ENCODE measurements around the gene PALM2AKAP2. TPM values are rescaled to one million over a fixed set of nuclear protein-coding genes. Genes with fewer than 3 reads are reported as not detected.

PALM2AKAP2 gene
- total RNA-seq, 2 experiments from 2014 or later, result not detected

DNA sequence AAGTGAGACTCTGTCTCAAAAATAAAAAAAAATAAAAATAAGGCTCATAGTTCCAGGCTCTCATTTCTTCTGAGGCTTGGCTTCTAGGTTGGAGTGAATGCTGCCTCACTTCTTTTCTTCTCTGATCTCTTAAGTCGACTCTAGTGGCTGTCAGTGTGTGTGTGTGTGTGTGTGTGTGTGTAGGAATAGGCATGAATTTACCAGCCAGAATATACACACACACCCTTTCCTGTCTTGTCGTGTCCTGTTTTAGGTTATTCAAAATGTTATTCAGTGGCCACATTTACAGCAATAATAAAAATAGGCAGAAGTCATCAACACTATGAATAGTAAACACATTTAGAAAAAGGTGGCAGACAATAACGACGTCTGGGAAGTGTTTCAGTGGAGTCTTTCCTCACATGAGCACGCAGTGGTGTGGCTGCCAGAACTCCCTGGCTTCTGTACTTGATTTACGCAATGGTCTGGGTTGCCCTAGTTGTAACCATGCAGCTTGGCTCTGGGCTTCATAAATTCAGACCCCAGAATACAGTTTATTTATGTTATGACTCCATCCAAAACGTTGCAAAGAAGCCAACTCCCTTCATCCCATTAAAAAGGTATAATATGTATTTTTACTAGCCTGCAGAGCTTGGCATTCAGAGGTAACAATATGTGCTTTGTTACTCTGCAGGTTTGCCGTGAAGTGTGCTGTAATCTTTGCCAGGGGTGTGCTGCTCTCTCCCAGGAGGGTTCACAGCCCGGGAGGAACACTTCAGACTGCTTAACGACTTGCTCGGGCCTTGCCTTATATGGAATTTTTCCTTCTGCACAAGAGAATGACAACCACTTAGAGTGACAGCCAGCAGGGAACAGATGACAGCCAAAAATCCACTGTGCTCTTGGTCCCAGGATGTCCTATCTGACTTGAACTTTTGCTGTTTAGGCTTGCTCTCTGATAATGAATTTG, 34.4 kb upstream of the PALM2AKAP2 start:
- TF ChIP-seq CTCF (conservative IDR thresholded peaks at IDR 0.05; ENCODE audit: low read length) (no peak), EZH2phosphoT487 (IDR thresholded peaks at IDR 0.05; ENCODE audit: borderline replicate concordance, low read depth, low read length) (no peak)
- H3K9me3 ChIP-seq (ENCODE audit: low read length), result no peaks in the 10 kb centered on the region
- ChIA-PET POLR2A (no interaction called here), CTCF (ENCODE audit: unreplicated experiment) (interaction anchor here (0.6 kb wide), 1 partner anchor 34 kb away, joined by 3 read pairs; no protein-coding TSS in a partner anchor)
- H3K36me3 ChIP-seq (ENCODE audit: insufficient read depth, low read length), result no peaks in the 10 kb centered on the region
- no peak overlapping the region for H2AFZ ChIP-seq (ENCODE audit: low read length)
- H4K20me1 ChIP-seq (ENCODE audit: insufficient read depth, low read length), result no peaks in the 10 kb centered on the region
- no peak overlapping the region for H3K27ac ChIP-seq (ENCODE audit: low read depth, low read length, poor library complexity, severe bottlenecking)
- no peaks in the 10 kb centered on the region for H3K79me2 ChIP-seq (ENCODE audit: insufficient read depth, low read depth, low read length)
- no peaks in the 10 kb centered on the region for H3K9me2 ChIP-seq (ENCODE audit: insufficient read depth, low read length)
- no TSS peak for BruUV-seq (replicated peaks)
- intact Hi-C loops (cut with micrococcal nuclease; ENCODE audit: unreplicated experiment), result no loop called here
- H3K4me3 ChIP-seq (ENCODE audit: low read depth, low read length, poor library complexity, severe bottlenecking), result no peak overlapping the region
- no peak for DNase-seq (ENCODE audit: low spot score)
- H3K4me1 ChIP-seq (ENCODE audit: insufficient read depth, low read length, poor library complexity, severe bottlenecking), result no peaks in the 10 kb centered on the region
- H3K4me2 ChIP-seq (ENCODE audit: low read length), result no peak overlapping the region

DNA sequence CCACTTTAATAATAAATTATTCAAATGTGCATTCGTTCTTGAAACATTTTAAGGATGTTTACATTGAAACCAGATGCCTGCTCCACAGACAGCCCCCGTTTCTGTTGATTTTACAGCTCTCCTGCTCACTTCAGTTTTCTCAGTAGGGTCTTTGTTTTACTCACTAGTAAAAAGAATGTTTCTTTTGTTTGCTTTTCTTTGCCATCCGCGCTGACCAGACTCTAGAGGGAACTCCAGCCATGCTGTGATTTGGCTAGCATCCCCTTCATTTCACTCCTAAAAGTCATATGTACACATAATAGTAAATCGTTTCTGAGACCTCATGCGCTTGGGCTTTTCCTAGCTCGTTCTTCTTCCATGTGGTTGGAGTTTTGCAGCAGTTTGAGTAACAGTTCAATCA, 28.7 kb upstream of the PALM2AKAP2 start:
- no peaks in the 10 kb centered on the region for H4K20me1 ChIP-seq (ENCODE audit: insufficient read depth, low read length)
- no TSS peak for BruUV-seq (replicated peaks)
- no peak overlapping the region for H3K4me2 ChIP-seq (ENCODE audit: low read length)
- no peak overlapping the region for H2AFZ ChIP-seq (ENCODE audit: low read length)
- no peaks in the 10 kb centered on the region for H3K9me2 ChIP-seq (ENCODE audit: insufficient read depth, low read length)
- TF ChIP-seq CTCF (conservative IDR thresholded peaks at IDR 0.05; ENCODE audit: low read length) (no peak), EZH2phosphoT487 (IDR thresholded peaks at IDR 0.05; ENCODE audit: borderline replicate concordance, low read depth, low read length) (no peak)
- no peaks in the 10 kb centered on the region for H3K4me1 ChIP-seq (ENCODE audit: insufficient read depth, low read length, poor library complexity, severe bottlenecking)
- no peaks in the 10 kb centered on the region for H3K9me3 ChIP-seq (ENCODE audit: low read length)
- H3K36me3 ChIP-seq (ENCODE audit: insufficient read depth, low read length), result no peaks in the 10 kb centered on the region
- DNase-seq (ENCODE audit: low spot score), result no peak
- ChIA-PET CTCF (ENCODE audit: unreplicated experiment) (no interaction called here), POLR2A (no interaction called here)
- H3K4me3 ChIP-seq (ENCODE audit: low read depth, low read length, poor library complexity, severe bottlenecking), result no peak overlapping the region
- no peaks in the 10 kb centered on the region for H3K79me2 ChIP-seq (ENCODE audit: insufficient read depth, low read depth, low read length)
- intact Hi-C loops (cut with micrococcal nuclease; ENCODE audit: unreplicated experiment), result no loop called here
- H3K27ac ChIP-seq (ENCODE audit: low read depth, low read length, poor library complexity, severe bottlenecking), result no peak overlapping the region

GRCh38 chr9:109753308-109753707, 26.7 kb upstream of the PALM2AKAP2 start:
- intact Hi-C loops (cut with micrococcal nuclease; ENCODE audit: unreplicated experiment), result no loop called here
- BruUV-seq (replicated peaks), result no TSS peak
- Histone ChIP-seq H3K36me3 (ENCODE audit: insufficient read depth, low read length) (no peaks in the 10 kb centered on the region), H3K27ac (ENCODE audit: low read depth, low read length, poor library complexity, severe bottlenecking) (no peak overlapping the region), H3K4me1 (ENCODE audit: insufficient read depth, low read length, poor library complexity, severe bottlenecking) (no peaks in the 10 kb centered on the region), H2AFZ (ENCODE audit: low read length) (no peak overlapping the region), H3K9me2 (ENCODE audit: insufficient read depth, low read length) (no peaks in the 10 kb centered on the region), H3K79me2 (ENCODE audit: insufficient read depth, low read depth, low read length) (no peaks in the 10 kb centered on the region), H3K9me3 (ENCODE audit: low read length) (no peaks in the 10 kb centered on the region), H3K4me3 (ENCODE audit: low read depth, low read length, poor library complexity, severe bottlenecking) (no peak overlapping the region), H4K20me1 (ENCODE audit: insufficient read depth, low read length) (no peaks in the 10 kb centered on the region), H3K4me2 (ENCODE audit: low read length) (no peak overlapping the region)
- POLR2A ChIA-PET, result interaction anchor here (0.5 kb wide), 1 partner anchor 98 kb away, joined by 5 read pairs; no protein-coding TSS in a partner anchor
- CTCF ChIA-PET (ENCODE audit: unreplicated experiment), result no interaction called here
- DNase-seq (ENCODE audit: low spot score), result no peak
- TF ChIP-seq CTCF (conservative IDR thresholded peaks at IDR 0.05; ENCODE audit: low read length), result no peak
- no peak for TF ChIP-seq EZH2phosphoT487 (IDR thresholded peaks at IDR 0.05; ENCODE audit: borderline replicate concordance, low read depth, low read length)

All from OCI-LY7 (cell line).